Measurements from ENCODE around the gene HS6ST1.

HS6ST1 gene

DNA sequence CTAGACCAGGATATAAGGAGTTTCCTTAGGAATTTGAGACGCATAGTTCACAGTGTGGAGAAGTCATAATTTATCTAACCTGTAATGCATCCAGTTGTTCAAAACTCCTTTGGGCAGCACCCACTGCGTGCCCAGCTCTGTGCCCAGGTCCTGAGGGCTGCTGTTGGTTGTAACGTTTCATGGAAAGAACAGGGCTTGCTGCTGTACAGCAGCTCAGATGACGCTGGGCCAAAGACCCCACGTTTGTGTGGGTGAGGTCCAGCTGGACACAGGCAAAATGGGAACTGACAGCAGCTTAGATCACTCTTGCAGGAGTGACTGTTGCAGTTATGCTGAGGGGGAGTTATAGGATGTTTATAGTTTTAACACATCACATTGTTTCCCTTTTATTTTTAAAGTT is 30.0 kb upstream of the HS6ST1 start:
- no peak for DNase-seq (ENCODE audit: low read depth, low spot score)

DNA sequence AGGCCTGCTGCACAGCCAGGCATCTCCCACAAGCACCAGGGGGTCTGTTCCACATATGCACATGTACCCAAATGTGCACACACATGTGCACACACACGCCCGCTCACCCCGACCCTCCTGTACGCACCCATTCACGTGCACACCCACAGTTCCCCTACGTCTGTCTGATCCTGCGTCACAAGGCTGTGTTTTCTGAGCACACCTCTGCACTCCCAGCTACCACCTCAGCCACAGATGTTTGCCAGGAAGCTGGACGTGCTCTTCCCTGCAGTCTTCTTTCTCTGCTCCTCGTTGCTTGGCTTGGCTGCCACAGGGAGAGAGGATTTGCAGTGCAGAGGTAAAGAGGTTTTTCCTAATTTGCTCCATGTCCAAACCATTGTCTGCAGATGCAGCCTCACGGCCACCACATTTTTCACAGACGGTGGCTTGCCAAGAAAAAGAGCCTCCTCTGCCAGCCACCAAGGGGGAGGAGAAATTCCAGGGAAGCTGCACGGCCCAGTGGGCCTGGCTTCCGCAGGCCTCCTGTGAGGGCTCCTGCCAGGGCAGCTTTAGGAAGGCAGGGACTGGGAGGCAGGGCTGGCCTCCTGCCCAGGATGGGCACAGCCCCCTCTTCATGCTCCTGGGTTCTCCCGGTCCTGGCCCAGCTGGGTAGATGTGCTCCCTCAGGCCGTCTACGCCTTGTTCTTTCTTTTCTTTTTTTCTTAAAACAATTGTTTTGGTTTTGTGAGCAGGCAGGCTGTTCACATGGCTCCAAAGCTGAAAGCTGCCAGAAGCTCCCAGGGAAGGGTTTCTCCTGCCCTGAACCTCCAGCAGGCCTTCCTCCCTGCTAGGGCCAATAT is 29.3 kb upstream of the HS6ST1 start:
- no peak for DNase-seq (ENCODE audit: low read depth, low spot score)

GRCh38 chr2:128347171-128347558 is 28.5 kb upstream of the HS6ST1 start:
- no peak for DNase-seq (ENCODE audit: low read depth, low spot score)

DNA sequence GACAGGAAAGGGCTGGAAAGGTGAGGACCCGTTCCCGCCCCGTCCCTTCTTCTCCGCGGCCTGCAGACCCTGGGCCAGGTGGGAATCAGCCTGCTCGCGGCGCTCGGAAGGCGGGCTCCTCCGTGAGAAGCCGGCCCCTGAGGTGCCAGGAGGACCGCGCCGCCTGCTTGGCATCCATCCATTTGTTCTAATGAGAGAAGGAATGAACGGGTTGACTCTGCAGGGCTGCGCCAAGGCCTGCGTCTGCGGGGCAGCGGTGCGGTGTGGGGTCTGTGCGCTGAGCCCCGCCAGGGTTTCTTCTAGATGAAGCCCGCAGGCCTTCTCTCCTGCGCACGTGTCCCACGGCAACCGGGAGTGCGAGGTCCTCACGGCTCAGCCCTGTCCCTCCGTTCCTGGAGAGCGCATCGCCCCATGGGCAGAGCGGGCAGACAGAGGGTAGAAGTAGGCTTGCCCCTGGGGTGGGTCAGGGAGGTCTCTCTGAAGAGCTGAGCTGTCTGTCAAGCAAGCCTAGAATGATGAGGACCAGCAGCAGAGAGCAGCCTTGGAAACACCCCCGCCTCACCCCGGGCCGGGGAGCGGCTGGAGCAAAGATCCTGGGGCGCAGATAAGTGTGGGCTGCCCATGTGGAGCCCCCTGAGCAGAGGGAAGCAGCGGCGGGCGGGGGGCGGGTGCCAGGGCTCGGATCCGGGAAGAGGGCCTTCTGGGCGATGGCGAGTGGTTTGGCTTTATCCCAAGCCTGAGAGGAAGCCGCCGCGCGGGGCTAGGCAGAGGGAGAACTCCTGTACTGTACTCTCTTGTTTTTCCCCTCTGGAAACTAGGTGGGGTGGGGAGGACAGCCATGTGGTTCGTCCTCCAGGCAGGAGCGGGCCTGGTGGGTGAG is 27.9 kb upstream of the HS6ST1 start:
- DNase-seq (ENCODE audit: low read depth, low spot score): no peak

GRCh38 chr2:128345436-128346165 is 26.9 kb upstream of the HS6ST1 start:
- no peak for DNase-seq (ENCODE audit: low read depth, low spot score)

DNA sequence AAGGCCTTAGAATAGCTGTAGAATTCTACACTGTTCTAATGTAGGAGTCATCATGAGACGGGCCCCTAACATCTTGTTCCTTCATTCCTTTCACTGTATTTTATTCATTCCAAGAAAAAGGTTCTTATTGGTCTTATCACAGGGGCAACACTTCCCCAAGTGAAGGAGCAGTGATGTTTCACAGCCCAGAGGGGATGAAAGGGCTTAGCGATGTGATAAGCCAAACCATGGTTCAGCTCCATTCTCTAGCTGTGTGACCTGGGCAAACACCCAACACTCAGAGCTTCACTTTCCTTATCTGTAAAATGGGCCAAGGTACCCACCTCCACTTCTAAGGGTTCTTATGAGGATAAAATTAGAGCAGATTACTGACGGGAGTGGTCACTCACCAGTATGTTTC is 25.4 kb upstream of the HS6ST1 start:
- no peak for DNase-seq (ENCODE audit: low read depth, low spot score)

DNA sequence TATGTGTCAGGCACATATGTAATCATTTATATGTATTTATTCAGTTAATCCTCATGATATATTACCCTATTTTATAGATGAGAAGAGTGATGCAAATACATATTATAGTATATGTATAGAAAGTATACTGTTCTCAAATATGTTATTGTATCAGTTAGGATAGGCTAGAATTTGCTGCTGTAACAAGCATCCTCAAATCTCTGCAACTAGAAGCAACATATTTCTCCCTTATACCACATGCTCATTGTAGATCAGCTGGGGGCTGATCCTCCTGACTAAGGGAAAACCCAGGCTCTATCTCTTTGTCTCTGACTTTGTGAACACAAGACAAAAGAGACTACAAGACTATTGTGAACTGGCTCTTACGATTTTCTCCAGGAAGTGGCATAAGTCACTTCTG is 24.8 kb upstream of the HS6ST1 start:
- DNase-seq (ENCODE audit: low read depth, low spot score): no peak

DNA sequence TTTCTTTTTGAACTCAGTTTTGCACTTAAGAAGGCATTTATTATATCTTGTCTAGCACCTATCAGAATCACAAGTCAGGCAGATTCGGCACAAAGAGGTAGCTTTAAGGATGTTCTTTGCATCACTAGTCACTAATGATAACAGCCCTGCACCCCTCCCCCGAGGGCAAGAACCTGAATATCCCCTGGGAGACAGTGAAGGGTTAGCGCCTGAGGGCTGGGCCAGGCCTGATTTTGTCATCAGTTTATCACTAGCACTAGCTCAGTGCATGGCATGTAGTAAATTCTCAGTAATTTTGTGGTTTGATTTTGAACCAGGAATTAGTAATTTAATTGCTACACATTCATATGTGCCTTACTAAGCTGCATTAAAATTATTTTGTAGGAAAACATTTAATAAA is 23.9 kb upstream of the HS6ST1 start:
- DNase-seq (ENCODE audit: low read depth, low spot score): no peak

DNA sequence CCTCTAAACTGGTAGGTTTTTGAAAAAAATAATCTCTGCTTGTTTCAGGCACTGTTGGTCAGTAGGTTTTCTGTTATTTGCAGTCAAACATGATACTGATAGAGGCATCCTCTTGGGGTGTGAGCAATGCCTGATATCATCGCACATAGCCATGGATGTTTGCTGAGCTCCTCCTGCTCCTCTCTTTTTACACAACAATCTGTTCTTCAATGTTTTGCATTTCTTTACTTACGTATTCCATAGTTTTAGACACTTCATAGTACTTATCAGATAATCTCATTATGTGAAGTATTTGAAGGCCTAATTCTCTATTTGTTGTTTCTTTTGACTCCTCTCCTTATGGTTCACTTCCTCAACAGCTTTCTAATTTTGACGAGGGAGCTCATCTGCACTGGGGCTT is 23.0 kb upstream of the HS6ST1 start:
- no peak for DNase-seq (ENCODE audit: low read depth, low spot score)

DNA sequence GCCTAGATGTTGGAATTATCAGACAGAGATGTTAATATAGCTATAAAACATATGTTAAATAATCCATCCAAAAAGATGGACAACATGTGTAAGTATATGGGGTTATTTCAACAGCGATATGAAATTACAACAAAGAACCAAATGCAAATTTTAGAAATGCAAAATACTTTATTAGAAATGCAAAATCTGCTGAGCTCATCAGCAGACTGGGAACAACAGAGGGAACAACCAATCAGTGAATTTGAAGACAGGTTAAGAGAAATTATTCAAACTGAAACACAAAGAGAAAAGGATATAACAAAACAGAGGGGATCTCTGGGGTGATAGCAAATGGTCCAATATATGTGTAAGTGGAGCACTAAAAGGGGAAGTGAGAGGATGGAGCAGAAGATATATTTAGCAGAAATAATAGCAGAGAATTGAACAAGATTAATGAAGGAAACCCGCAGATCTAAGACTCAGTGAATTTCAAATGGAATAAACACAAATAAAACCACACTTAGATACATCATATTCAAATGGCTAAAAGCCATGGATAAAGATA is 13.5 kb upstream of the HS6ST1 start:
- no peak for DNase-seq (ENCODE audit: low read depth, low spot score)

DNA sequence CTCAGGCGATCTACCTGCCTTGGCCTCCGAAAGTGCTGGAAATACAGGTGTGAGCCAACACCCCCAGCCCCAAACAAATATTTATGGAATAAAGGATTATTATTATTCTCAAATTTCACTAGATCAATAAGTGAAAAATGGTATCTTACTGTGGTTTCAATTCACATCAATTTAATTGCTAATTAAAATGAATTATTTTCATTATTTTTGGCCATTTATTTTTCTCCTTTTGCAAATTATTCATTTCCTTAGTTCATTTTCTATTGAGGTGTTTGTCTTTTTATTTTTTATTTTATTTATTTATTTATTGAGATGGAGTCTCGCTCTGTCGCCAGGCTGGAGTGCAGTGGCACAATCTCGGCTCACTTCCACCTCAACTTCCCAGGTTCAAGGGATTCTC is 11.9 kb upstream of the HS6ST1 start:
- no peak for DNase-seq (ENCODE audit: low read depth, low spot score)

DNA sequence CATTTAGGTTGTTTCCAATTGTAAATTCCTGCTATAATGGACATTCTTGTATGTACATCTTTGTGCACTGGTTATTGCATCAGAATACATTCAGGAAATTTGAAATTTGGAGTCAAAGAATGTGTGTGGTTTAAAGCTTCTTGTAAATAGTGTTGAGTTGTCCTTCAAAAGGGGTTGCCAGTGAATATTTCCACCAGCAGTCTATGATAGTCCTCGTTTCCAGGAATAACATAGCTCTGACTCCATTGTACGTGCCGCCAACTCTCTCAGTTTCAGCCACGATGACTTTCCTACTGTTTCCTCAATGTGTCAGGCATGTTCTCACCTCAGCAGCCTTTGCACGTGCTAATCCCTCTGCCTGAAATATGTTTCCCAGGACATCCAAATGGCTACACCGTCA is 10.9 kb upstream of the HS6ST1 start:
- DNase-seq (ENCODE audit: low read depth, low spot score): no peak

DNA sequence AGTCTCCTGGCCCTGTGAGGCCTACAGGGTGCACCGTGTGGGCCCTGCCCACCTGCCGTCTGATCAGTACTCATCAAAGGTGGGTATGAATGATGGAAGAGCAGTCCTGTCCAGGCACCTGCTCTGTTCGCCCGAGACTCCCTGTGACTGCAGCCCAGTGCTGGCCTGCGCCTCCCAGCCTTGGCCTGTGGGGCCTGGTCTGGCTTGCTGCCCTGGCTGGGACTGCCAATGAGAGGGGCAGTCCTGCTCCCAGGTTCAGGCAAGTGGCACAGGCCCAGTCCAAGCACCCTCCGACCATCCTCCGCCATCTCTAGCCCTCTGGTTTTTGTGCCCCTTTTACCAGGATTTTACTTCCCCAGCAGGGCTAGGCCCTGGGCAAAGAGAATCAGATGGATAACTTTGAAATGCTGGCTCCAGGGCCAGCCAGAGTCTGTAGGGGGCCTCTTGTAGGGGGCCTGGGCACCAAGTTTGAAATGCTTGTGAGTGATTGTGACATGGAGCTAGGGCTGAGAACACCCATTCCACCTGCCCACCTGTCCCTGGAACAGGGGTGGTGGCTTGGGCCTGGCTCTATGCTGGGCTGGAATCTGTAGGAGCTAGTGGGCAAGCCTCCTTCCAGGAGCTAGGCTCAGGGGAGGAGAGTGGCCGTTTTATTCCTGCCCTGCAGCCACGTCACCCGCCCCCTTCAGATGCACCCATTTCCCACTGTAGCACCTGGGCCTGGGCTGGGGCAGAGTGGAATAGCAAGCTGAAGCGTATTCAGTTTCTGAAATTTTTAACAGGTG is 8.7 kb upstream of the HS6ST1 start:
- DNase-seq (ENCODE audit: low read depth, low spot score): no peak

DNA sequence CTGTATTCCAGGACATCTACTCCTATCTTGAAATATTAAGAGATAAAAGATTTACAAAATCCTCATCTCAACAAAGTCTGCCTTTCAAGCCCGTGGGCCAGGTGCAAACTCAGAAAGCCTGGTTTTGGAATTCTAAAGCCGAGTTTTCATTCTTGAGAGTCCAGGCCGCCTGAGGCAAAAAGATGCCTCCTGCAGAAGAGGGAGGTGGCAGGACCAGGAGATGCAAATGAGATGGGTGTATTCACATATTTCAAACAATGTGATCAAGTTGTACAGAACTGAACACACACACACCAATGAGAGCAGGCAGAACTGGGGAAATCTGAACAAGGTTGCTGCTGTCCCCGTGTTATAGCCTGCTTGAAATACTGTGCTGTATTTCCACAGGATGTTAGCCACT is 7.7 kb upstream of the HS6ST1 start:
- no peak for DNase-seq (ENCODE audit: low read depth, low spot score)

GRCh38 chr2:128325611-128326181 is 7.0 kb upstream of the HS6ST1 start:
- no peak for DNase-seq (ENCODE audit: low read depth, low spot score)

- no peak for DNase-seq (ENCODE audit: low read depth, low spot score)
These were observed 6.3 kb upstream of the HS6ST1 start for GRCh38 chr2:128324897-128325410.

GRCh38 chr2:128324008-128324896 is 5.6 kb upstream of the HS6ST1 start:
- DNase-seq (ENCODE audit: low read depth, low spot score): no peak

- no peak for DNase-seq (ENCODE audit: low read depth, low spot score)
These were observed 4.9 kb upstream of the HS6ST1 start for GRCh38 chr2:128323555-128323931.

DNA sequence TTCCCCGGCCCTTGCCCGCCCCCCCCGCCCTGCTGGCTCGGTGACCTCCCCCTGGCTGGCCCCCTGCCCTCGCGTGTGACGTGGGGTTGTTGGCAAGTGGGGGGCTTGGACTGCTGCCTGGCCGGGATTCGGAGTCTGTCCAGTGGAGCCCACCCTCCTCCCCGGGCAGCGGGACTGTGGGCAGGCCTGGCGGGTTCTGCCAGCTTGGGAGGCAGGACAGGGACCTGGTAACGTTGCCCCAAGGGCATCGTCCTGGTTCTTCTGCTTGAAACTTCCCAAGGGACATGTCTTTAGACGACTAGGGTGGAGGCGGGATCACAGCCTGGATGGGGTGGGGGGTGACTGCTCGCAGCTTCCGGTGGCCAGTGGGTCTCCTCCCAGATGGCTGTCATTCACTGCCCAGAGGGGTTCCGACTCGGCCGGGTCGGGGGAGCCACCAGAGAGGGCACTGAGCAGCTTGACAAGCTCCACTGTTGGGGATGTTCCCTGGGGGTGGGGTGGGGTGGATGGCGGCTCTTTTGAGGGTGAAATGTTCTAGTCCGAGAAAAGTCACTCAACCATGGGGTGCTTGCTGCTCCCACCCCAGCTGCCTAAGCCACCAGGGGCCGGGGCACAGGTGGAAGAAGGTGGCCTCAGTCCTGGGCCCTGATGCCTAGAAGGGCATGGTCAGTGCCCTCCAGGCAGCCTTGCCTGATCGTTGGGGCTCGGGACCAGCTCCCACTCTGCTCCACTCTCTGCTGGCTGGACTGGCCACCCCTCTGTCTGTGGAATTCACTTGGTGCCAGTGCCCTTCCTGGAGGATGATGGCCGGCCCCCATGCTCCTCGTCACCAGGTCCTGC is 4.3 kb upstream of the HS6ST1 start:
- no peak for DNase-seq (ENCODE audit: low read depth, low spot score)
